Measurements from ENCODE around the gene MAP2K6. TPM values are rescaled to one million over a fixed set of nuclear protein-coding genes. Genes with fewer than 3 reads are reported as not detected.

The MAP2K6 gene
- total RNA-seq, 1 donor from 2014 or later = 4.7 TPM

DNA sequence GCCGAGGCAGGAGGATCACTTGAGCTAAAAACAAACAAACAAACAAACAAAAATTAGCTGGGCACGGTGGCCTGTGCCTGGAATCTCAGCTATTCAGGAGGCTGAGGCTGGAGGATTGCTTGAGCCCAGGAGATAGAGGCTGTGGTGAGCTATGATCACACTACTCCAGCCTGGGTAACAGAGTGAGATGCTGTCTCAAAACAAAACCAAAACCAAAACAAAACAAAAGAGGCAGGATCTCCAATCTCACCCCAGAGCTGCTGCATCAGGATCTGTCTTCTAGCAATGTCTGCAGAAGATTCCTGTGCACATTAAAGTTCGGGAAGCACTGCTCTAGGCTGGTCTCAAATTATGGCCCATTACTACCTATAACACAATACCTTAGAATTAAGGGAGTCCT, 43.1 kb downstream of the MAP2K6 start:
- Histone ChIP-seq H3K4me3 (no peak overlapping the region), H3K27me3 (no peaks in the 10 kb centered on the region), H3K9me3 (no peaks in the 10 kb centered on the region), H3K4me1 (no peaks in the 10 kb centered on the region), H3K27ac (no peak overlapping the region), H3K36me3 (no peaks in the 10 kb centered on the region)
- ATAC-seq (no peak), DNase-seq (no peak)
- no peak for TF ChIP-seq CTCF (IDR thresholded peaks at IDR 0.05)
- intact Hi-C loops (cut with DNase I) = no loop called here

GRCh38 chr17:69460963-69461922, 46.7 kb downstream of the MAP2K6 start:
- Histone ChIP-seq H3K27me3 (no peaks in the 10 kb centered on the region), H3K36me3 (no peaks in the 10 kb centered on the region), H3K4me1 (no peaks in the 10 kb centered on the region), H3K9me3 (no peaks in the 10 kb centered on the region), H3K27ac (no peak overlapping the region), H3K4me3 (no peak overlapping the region)
- ATAC-seq (no peak), DNase-seq (no peak)
- intact Hi-C loops (cut with DNase I) = no loop called here
- no peak for TF ChIP-seq CTCF (IDR thresholded peaks at IDR 0.05)

GRCh38 chr17:69461951-69462369, 47.5 kb downstream of the MAP2K6 start:
- intact Hi-C loops (cut with DNase I) = no loop called here
- Histone ChIP-seq H3K27ac (no peak overlapping the region), H3K4me1 (no peaks in the 10 kb centered on the region), H3K27me3 (no peaks in the 10 kb centered on the region), H3K9me3 (no peaks in the 10 kb centered on the region), H3K36me3 (no peaks in the 10 kb centered on the region), H3K4me3 (no peak overlapping the region)
- DNase-seq (no peak), ATAC-seq (no peak)
- no peak for TF ChIP-seq CTCF (IDR thresholded peaks at IDR 0.05)

DNA sequence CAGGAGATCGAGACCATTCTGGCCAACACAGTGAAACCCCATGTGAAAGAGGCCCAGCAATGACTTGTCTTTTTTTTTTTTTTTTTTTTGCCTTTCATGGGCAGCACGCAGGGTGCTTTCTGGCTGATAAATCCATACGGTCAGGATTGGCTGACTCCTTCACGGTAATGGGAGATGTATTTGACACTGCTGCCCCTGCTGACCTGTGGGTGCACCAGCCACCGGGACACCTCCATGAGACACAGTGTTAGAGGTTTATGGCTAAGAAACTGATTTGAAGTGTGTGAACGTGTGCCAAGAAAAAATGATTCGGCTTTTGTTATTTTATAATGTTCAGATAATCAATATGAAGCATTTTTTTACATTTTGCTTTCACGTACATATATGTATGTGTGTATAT, 48.4 kb downstream of the MAP2K6 start:
- Histone ChIP-seq H3K36me3 (no peaks in the 10 kb centered on the region), H3K9me3 (no peaks in the 10 kb centered on the region), H3K4me3 (no peak overlapping the region), H3K27me3 (no peaks in the 10 kb centered on the region), H3K4me1 (no peaks in the 10 kb centered on the region), H3K27ac (no peak overlapping the region)
- no peak for TF ChIP-seq CTCF (IDR thresholded peaks at IDR 0.05)
- intact Hi-C loops (cut with DNase I) = no loop called here
- DNase-seq (no peak), ATAC-seq (no peak)

GRCh38 chr17:69466451-69466850, 52.0 kb downstream of the MAP2K6 start:
- DNase-seq = no peak
- no peak for ATAC-seq
- H3K4me1 ChIP-seq = no peaks in the 10 kb centered on the region
- H3K36me3 ChIP-seq = no peaks in the 10 kb centered on the region
- H3K27me3 ChIP-seq = no peaks in the 10 kb centered on the region
- TF ChIP-seq CTCF (IDR thresholded peaks at IDR 0.05) = no peak
- no peaks in the 10 kb centered on the region for H3K9me3 ChIP-seq
- intact Hi-C loops (cut with DNase I) = no loop called here
- H3K27ac ChIP-seq = no peak overlapping the region
- H3K4me3 ChIP-seq = no peak overlapping the region

Data from upper lobe of right lung (tissue), 1 donor.